NK-92 treated with Interleukin-12 subunit alpha and Interleukin-12 subunit beta, amount 100 ng/mL, for 24 hours (cell line): ENCODE data around the gene FUT6.

Experiments used
- DNase-seq: peaks from one replicate; lab custom pipeline; 2025; lab: John Stamatoyannopoulos, UW

The FUT6 gene

GRCh38 chr19:5804516-5805461 is 34.7 kb downstream of the FUT6 start, which contains the start of gene NRTN:
NRTN (plus strand) TSS chr19:5805067; CDS start chr19:5824166, 19,099 bp downstream.
- DNase-seq, result no peak

- DNase-seq, result no peak
Measured at GRCh38 chr19:5803752-5804515, 35.6 kb downstream of the FUT6 start.

GRCh38 chr19:5803441-5803751 is 36.1 kb downstream of the FUT6 start:
- DNase-seq, result no peak

- no peak for DNase-seq
Measured at GRCh38 chr19:5801796-5802619, 37.5 kb downstream of the FUT6 start.

- DNase-seq, result no peak
Measured at GRCh38 chr19:5800361-5801270, 38.9 kb downstream of the FUT6 start.

- no peak for DNase-seq
Measured at GRCh38 chr19:5799247-5800241, 40.0 kb downstream of the FUT6 start.

GRCh38 chr19:5798244-5798643 is 41.3 kb downstream of the FUT6 start:
- DNase-seq, result no peak

GRCh38 chr19:5795382-5795919 is 44.1 kb downstream of the FUT6 start:
- DNase-seq, result no peak

- no peak for DNase-seq
Measured at GRCh38 chr19:5793188-5793587, 46.3 kb downstream of the FUT6 start.

GRCh38 chr19:5792224-5792623 is 47.3 kb downstream of the FUT6 start:
- DNase-seq, result no peak

GRCh38 chr19:5790559-5791520 is 48.7 kb downstream of the FUT6 start, which contains the start of gene DUS3L:
DUS3L (minus strand) TSS chr19:5791163; CDS start chr19:5791141, 22 bp downstream.
- peak; percentile 97 for DNase-seq

GRCh38 chr19:5789886-5790558 is 49.5 kb downstream of the FUT6 start:
- no peak for DNase-seq

GRCh38 chr19:5789351-5789761 is 50.1 kb downstream of the FUT6 start:
- DNase-seq, result no peak

GRCh38 chr19:5788422-5788821 is 51.1 kb downstream of the FUT6 start:
- DNase-seq, result no peak

- DNase-seq, result no peak
Measured at GRCh38 chr19:5787409-5788182, 51.9 kb downstream of the FUT6 start.

GRCh38 chr19:5786593-5787408 is 52.7 kb downstream of the FUT6 start:
- DNase-seq, result no peak
